H9 (cell line): ENCODE data around the gene M6PR. TPM values are rescaled to one million over a fixed set of nuclear protein-coding genes. Genes with fewer than 3 reads are reported as not detected.

Experiments
- DNase-seq: peaks from one replicate; pipeline ENCODE4 v3.0.0-alpha.2; 2017
- H2AFZ ChIP-seq: one replicate; pipeline ENCODE4 v1.6.1; 2013; ENCODE audit warnings: mild to moderate bottlenecking, low read length, control low read depth, moderate library complexity
- H2AK5ac ChIP-seq: 2 replicates; pipeline ENCODE4 v1.6.1; 2013; ENCODE audit warnings: low read length, control low read depth, mixed read lengths; ENCODE audit not compliant: insufficient read length
- H2BK120ac ChIP-seq: one replicate; pipeline ENCODE4 v1.6.1; 2013; ENCODE audit warnings: low read depth, mild to moderate bottlenecking, low read length, control low read depth, inconsistent platforms; ENCODE audit not compliant: poor library complexity, severe bottlenecking
- H2BK12ac ChIP-seq: 2 replicates; pipeline ENCODE4 v1.6.1; 2013; ENCODE audit warnings: low read length, control low read depth, mixed read lengths, low read depth; ENCODE audit not compliant: insufficient read length
- H2BK15ac ChIP-seq: 2 replicates; pipeline ENCODE4 v1.6.1; 2013; ENCODE audit warnings: low read depth, low read length, control low read depth
- H2BK20ac ChIP-seq: one replicate; pipeline ENCODE4 v1.6.1; 2013; ENCODE audit warnings: low read depth, mild to moderate bottlenecking, low read length, control low read depth, inconsistent platforms; ENCODE audit not compliant: poor library complexity, severe bottlenecking
- H2BK5ac ChIP-seq: 2 replicates; pipeline ENCODE4 v1.6.1; 2013; ENCODE audit warnings: low read length, control low read depth, mixed read lengths; ENCODE audit not compliant: insufficient read length
- H3K14ac ChIP-seq: 2 replicates; pipeline ENCODE4 v1.6.1; 2013; ENCODE audit warnings: low read length, control low read depth; ENCODE audit not compliant: insufficient read depth
- H3K18ac ChIP-seq: 2 replicates; pipeline ENCODE4 v1.6.1; 2013; ENCODE audit warnings: low read depth, mild to moderate bottlenecking, mixed read lengths, low read length, control low read depth; ENCODE audit not compliant: insufficient read length
- H3K23ac ChIP-seq: 2 replicates; pipeline ENCODE4 v1.6.1; 2013; ENCODE audit warnings: low read length, control low read depth, mixed read lengths, low read depth; ENCODE audit not compliant: insufficient read length
- H3K23me2 ChIP-seq: 2 replicates; pipeline ENCODE4 v1.6.1; 2013; ENCODE audit warnings: low read depth, mild to moderate bottlenecking, mixed read lengths, low read length, control low read depth; ENCODE audit not compliant: insufficient read length, poor library complexity, severe bottlenecking
- H3K27ac ChIP-seq: 2 replicates; pipeline ENCODE4 v1.5.1; 2013; ENCODE audit warnings: low read length, control low read depth, mixed read lengths, low read depth; ENCODE audit not compliant: insufficient read length
- H3K27me3 ChIP-seq: 2 replicates; pipeline ENCODE4 v1.6.1; 2013; ENCODE audit warnings: low read length, control low read depth, inconsistent platforms; ENCODE audit not compliant: insufficient read depth
- H3K4ac ChIP-seq: 2 replicates; pipeline ENCODE4 v1.6.1; 2013; ENCODE audit warnings: low read depth, mild to moderate bottlenecking, control low read depth, inconsistent platforms, low read length, moderate library complexity
- H3K4me1 ChIP-seq: 2 replicates; pipeline ENCODE4 v1.6.1; 2013; ENCODE audit warnings: low read length, control low read depth, inconsistent platforms; ENCODE audit not compliant: insufficient read depth
- H3K4me2 ChIP-seq: 2 replicates; pipeline ENCODE4 v1.6.1; 2013; ENCODE audit warnings: low read length, control low read depth, mixed read lengths; ENCODE audit not compliant: insufficient read length, insufficient read depth
- H3K56ac ChIP-seq: 2 replicates; pipeline ENCODE4 v1.6.1; 2013; ENCODE audit warnings: low read depth, mild to moderate bottlenecking, mixed read lengths, low read length, control low read depth; ENCODE audit not compliant: insufficient read length
- H3K79me1 ChIP-seq: 2 replicates; pipeline ENCODE4 v1.6.1; 2013; ENCODE audit warnings: low read depth, mild to moderate bottlenecking, moderate library complexity, low read length, control low read depth, inconsistent platforms; ENCODE audit not compliant: insufficient read depth, poor library complexity, severe bottlenecking
- H3K79me2 ChIP-seq: 2 replicates; pipeline ENCODE4 v1.6.1; 2013; ENCODE audit warnings: low read length, control low read depth, inconsistent platforms; ENCODE audit not compliant: insufficient read depth
- H3K9ac ChIP-seq: 2 replicates; pipeline ENCODE4 v1.6.1; 2013; ENCODE audit warnings: low read length, control low read depth, mixed read lengths; ENCODE audit not compliant: insufficient read length; ENCODE audit errors: extremely low read depth
- H3K9me3 ChIP-seq: one replicate; pipeline ENCODE4 v1.6.1; 2013; ENCODE audit warnings: low read depth, low read length, inconsistent platforms; ENCODE audit not compliant: control insufficient read depth
- H3T11ph ChIP-seq: one replicate; pipeline ENCODE4 v1.6.1; 2013; ENCODE audit warnings: mild to moderate bottlenecking, low read length, control low read depth, inconsistent platforms
- H4K20me1 ChIP-seq: one replicate; pipeline ENCODE4 v1.6.1; 2013; ENCODE audit not compliant: control insufficient read depth, insufficient read length, insufficient read depth
- H4K5ac ChIP-seq: 2 replicates; pipeline ENCODE4 v1.6.1; 2013; ENCODE audit warnings: low read depth, mild to moderate bottlenecking, mixed read lengths, low read length, control low read depth; ENCODE audit not compliant: insufficient read length
- H4K8ac ChIP-seq: replicated peaks from 2 replicates; pipeline ENCODE4 v1.6.1; 2013; ENCODE audit warnings: low read length, control low read depth, mixed read lengths, low read depth; ENCODE audit not compliant: insufficient read length
- H4K91ac ChIP-seq: 2 replicates; pipeline ENCODE4 v1.6.1; 2013; ENCODE audit warnings: low read depth, mild to moderate bottlenecking, moderate library complexity, mixed read lengths, low read length, control low read depth; ENCODE audit not compliant: insufficient read length
- H3K27ac Mint-ChIP-seq, 3 experiments: 2 replicates in 2 of 3; 3 replicates in 1 of 3; pipeline ENCODE4 v1.8.0; 2020 to 2021; ENCODE audit warnings: mixed read lengths in 3 of 3, mild to moderate bottlenecking in 1 of 3, moderate library complexity in 1 of 3
- H3K27me3 Mint-ChIP-seq: 2 replicates; pipeline ENCODE4 v1.8.0; 2021; ENCODE audit warnings: low read depth, mild to moderate bottlenecking, moderate library complexity, mixed read lengths
- H3K36me3 Mint-ChIP-seq, 3 experiments: 2 replicates in 2 of 3; 3 replicates in 1 of 3; pipeline ENCODE4 v1.8.0; 2020 to 2021; ENCODE audit warnings: low read depth in 3 of 3, mixed read lengths in 3 of 3; ENCODE audit not compliant: insufficient read depth in 1 of 3
- H3K4me1 Mint-ChIP-seq, 2 experiments: 2 replicates each; pipeline ENCODE4 v1.8.0; 2020; ENCODE audit warnings: mixed read lengths in 2 of 2
- H3K4me3 Mint-ChIP-seq, 2 experiments: 2 replicates in 1 of 2; 3 replicates in 1 of 2; pipeline ENCODE4 v1.8.0; 2020 to 2021; ENCODE audit warnings: mild to moderate bottlenecking in 2 of 2, mixed read lengths in 2 of 2, moderate library complexity in 1 of 2
- H3K9me3 Mint-ChIP-seq, 2 experiments: 2 replicates in 1 of 2; 3 replicates in 1 of 2; pipeline ENCODE4 v1.8.0; 2020; ENCODE audit warnings: mild to moderate bottlenecking in 2 of 2, mixed read lengths in 2 of 2, moderate library complexity in 1 of 2
- WGBS: extraction: QIAGEN DNeasy Blood & Tissue Kit; methylation state at CpG from one replicate; pipeline ENCODE4 v1.1.7; 2013; ENCODE audit warnings: missing lambda C conversion rate, low lambda C conversion rate, mixed read lengths; ENCODE audit not compliant: insufficient read length; ENCODE audit errors: extremely low coverage; 5-methylcytosine and 5-hydroxymethylcytosine counted together
- total RNA-seq: library from RNA; stranded (reverse); gene quantifications from 2 replicates; pipeline ENCODE4 v1.2.1, GENCODE V29; 2021
- TF ChIP-seq, protein P1 (sequence below): fragments of 200-600 bp; sonication (generic); conservative IDR thresholded peaks from 3 replicates; pipeline ENCODE4 v1.8.0; 2021; ENCODE audit warnings: antibody characterized with exemption, mild to moderate bottlenecking

Gene M6PR
- total RNA-seq, 1 experiment from 2014 or later: 163 TPM

DNA sequence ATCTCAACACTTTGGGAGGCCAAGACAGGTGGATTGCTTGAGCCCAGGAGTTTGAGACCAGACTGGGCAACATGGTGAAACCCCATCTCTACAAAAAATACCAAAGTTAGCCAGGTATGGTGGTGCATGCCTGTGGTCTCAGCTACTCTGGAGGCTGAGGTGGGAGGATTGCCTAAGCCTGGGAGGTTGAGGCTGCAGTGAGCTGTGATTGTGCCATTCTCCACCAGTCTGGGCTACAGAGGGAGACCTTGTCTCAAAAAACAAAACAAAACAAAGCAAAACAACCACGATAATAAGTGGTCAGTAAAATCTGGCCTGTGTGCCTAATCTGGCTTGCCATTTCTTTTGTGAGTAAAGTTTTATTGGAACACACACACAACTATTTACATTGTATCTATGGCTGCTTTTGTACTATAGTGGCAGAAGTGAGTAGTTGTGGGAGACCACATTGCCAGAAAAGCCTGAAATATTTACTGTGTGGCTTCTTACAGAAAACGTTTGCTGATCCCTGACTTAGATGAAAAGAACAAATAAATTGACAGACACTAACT is 20.5 kb upstream of the M6PR start:
- no peak overlapping the region for H2BK15ac ChIP-seq
- no peaks in the 10 kb centered on the region for H3K4me1 ChIP-seq
- H3K4me1 Mint-ChIP-seq: no peaks in the 10 kb centered on the region
- no peak overlapping the region for H2BK12ac ChIP-seq
- no peak overlapping the region for H2AFZ ChIP-seq
- H2BK5ac ChIP-seq: no peak overlapping the region
- H3K9me3 Mint-ChIP-seq: peaks cover 26 to 31% of the 10 kb centered on the region in 2 experiments
- H3K27me3 ChIP-seq: no peaks in the 10 kb centered on the region
- no peak overlapping the region for H2BK20ac ChIP-seq
- no peak overlapping the region for H3K9ac ChIP-seq
- H3K14ac ChIP-seq: no peak overlapping the region
- DNase-seq: no peak
- H3K4me2 ChIP-seq: no peak overlapping the region
- H3K56ac ChIP-seq: no peak overlapping the region
- no peak overlapping the region for H3K27ac ChIP-seq
- H4K91ac ChIP-seq: no peak overlapping the region
- no peaks in the 10 kb centered on the region for H3K23me2 ChIP-seq
- H4K5ac ChIP-seq: no peak overlapping the region
- no peak overlapping the region for H3T11ph ChIP-seq
- peaks cover 10 to 16% (median 15%) of the 10 kb centered on the region in 3 experiments for H3K36me3 Mint-ChIP-seq
- no peaks in the 10 kb centered on the region for H3K79me1 ChIP-seq
- H4K8ac ChIP-seq: no peak overlapping the region
- WGBS: no CpG with 5 or more reads among the region's 2 CpGs
- H3K4me3 Mint-ChIP-seq: no peak overlapping the region
- no peak overlapping the region for H3K18ac ChIP-seq
- H3K23ac ChIP-seq: no peak overlapping the region
- TF ChIP-seq, protein P1, sequence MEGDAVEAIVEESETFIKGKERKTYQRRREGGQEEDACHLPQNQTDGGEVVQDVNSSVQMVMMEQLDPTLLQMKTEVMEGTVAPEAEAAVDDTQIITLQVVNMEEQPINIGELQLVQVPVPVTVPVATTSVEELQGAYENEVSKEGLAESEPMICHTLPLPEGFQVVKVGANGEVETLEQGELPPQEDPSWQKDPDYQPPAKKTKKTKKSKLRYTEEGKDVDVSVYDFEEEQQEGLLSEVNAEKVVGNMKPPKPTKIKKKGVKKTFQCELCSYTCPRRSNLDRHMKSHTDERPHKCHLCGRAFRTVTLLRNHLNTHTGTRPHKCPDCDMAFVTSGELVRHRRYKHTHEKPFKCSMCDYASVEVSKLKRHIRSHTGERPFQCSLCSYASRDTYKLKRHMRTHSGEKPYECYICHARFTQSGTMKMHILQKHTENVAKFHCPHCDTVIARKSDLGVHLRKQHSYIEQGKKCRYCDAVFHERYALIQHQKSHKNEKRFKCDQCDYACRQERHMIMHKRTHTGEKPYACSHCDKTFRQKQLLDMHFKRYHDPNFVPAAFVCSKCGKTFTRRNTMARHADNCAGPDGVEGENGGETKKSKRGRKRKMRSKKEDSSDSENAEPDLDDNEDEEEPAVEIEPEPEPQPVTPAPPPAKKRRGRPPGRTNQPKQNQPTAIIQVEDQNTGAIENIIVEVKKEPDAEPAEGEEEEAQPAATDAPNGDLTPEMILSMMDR: no peak
- H3K79me2 ChIP-seq: no peaks in the 10 kb centered on the region
- no peak overlapping the region for H2AK5ac ChIP-seq
- no peaks in the 10 kb centered on the region; the same call in 1 of the 2 replicates for H3K27me3 Mint-ChIP-seq
- no peak overlapping the region for H3K27ac Mint-ChIP-seq
- no peak overlapping the region for H2BK120ac ChIP-seq
- H3K9me3 ChIP-seq: peaks cover 4% of the 10 kb centered on the region
- H4K20me1 ChIP-seq: no peaks in the 10 kb centered on the region
- H3K4ac ChIP-seq: no peak overlapping the region
